ENCODE measurements around the gene ROPN1L.

DNA sequence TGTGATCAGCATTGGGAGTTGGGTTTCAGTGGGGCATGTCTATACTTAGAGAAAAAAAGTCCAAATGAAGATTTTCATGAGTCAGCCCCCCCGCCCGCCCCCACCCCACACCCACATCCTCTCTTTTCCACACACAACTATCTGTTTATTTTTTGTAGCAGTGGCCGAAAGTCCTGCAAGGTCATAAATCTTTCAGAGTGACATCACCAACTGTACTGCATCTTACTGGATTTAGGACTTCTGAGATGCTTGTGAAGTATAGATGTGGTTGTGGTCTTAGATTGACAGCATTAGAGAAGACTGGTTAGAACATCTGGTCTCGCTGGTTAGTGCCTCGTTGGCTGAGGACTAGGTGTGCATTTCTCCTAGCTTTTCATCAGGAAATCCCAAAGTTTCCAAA, 7.3 kb upstream of the ROPN1L start:
- TF ChIP-seq, protein P1, sequence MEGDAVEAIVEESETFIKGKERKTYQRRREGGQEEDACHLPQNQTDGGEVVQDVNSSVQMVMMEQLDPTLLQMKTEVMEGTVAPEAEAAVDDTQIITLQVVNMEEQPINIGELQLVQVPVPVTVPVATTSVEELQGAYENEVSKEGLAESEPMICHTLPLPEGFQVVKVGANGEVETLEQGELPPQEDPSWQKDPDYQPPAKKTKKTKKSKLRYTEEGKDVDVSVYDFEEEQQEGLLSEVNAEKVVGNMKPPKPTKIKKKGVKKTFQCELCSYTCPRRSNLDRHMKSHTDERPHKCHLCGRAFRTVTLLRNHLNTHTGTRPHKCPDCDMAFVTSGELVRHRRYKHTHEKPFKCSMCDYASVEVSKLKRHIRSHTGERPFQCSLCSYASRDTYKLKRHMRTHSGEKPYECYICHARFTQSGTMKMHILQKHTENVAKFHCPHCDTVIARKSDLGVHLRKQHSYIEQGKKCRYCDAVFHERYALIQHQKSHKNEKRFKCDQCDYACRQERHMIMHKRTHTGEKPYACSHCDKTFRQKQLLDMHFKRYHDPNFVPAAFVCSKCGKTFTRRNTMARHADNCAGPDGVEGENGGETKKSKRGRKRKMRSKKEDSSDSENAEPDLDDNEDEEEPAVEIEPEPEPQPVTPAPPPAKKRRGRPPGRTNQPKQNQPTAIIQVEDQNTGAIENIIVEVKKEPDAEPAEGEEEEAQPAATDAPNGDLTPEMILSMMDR (IDR thresholded peaks at IDR 0.05) = no peak
- TF ChIP-seq POLR2A (IDR thresholded peaks at IDR 0.05) = no peak
